HG02610 (cell line): Measurements from ENCODE around the gene ABCA3.
A peak's percentile ranks its signal among the peaks of the same experiment; 100 is the strongest.
"Not testable (repeated sequence)": the region's sequence is repeated elsewhere in the genome, so short reads cannot be mapped to it uniquely, and the experiment has no call there.

Source experiments
- ATAC-seq: cut with Tn5 transposase; IDR thresholded peaks from one replicate; pipeline ENCODE4 v1.9.1; 2021; ENCODE audit warnings: mild to moderate bottlenecking, moderate library complexity; ENCODE audit not compliant: unreplicated experiment

ABCA3 gene

DNA sequence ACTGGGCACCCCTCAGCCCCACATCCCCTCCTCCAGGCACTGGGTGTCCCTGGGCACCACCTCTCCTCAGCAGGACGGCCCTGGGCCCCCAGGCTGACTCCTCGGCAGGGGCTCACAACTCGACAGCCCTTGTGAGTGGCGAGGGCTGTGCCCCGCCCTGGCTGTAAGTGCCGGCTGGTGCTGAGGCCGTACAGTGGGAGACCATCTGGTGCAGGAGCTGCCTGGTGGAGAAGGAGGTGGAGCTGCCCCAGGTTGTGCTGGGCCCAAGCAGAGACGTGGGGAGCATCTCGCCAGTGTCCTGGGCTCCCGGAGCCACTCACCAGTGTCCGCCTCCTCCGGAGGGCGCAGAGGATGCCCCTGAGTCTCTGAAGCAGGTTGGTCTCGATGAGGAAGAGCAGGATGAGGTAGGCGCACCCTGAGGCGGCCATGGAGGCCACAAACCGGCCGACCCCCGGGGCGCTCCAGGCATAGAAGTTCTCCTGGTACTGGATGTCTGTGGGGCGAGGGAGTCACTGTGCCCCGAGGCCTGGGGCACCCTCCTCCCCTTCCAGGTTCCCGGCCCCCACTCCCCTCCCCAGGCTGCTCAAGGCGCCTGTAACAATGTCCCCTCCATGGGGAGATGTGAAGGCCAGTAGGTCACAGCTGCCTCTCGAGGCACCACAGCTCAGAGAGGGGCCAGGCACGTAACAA lies 57.5 kb downstream of the ABCA3 start:
- ATAC-seq, result no peak

DNA sequence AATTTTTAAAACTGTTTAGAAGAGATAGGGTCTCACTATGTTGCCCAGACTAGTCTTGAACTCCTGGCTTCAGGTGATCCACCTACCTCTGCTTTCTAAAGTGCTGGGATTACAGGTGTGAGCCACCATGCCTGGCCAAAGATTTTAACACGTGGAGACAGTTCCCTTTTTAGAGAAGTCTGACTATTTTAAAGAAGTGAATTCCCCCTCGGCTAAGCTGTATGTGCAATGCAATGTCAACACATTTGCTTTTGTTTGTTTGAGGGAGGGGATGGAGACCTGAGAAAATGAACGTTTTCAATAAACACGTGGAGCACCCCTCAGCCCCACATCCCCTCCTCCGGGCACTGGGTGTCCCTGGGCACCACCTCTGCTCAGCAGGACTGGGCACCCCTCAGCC lies 58.3 kb downstream of the ABCA3 start:
- no peak for ATAC-seq

DNA sequence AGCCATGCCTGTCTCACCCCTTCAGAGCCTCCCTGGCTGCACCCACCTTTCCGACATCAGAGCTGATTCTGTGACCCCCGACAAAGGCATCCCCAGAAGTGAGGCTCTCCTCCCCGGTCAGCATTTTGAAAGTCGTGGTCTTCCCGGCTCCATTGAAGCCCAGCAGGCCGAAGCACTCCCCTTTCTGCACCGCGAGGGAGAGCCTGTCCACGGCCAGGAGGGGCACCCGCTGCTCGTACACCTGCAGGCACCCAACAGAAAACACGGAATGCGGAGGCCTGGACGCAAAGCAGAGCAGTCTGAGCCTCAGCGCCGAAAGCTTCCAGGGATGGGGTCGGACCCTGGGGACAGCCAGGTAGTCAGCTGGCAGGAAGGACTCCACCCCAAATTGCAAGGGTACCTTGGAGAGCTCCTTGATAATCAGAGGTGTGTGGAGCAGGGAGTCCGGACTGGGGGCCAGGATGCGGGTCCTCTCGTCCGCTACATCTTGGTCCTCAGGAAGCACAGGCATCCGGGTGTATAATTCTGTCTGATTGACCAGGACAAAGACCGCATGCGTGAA lies 59.5 kb downstream of the ABCA3 start:
- ATAC-seq, result no peak

DNA sequence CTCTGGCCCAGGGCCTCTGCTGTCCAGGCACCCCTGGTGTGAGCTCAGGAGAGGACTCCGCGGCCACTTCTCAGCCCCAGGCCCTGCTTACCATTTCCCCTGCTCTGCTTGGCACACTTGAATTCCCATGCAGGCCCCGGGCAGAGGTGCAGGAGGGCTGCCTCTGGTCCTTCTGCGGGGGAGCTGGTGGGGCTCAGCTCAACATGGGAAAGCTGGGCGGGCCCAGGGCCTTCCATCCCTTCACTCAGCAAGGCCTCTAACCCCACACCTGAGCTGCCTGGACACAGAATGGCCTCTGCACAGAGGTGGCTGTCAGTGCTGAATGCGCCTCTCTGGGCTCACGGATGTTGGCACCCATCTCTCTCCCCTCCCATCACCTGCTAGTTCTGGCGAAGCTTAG lies 60.1 kb downstream of the ABCA3 start:
- no peak for ATAC-seq

DNA sequence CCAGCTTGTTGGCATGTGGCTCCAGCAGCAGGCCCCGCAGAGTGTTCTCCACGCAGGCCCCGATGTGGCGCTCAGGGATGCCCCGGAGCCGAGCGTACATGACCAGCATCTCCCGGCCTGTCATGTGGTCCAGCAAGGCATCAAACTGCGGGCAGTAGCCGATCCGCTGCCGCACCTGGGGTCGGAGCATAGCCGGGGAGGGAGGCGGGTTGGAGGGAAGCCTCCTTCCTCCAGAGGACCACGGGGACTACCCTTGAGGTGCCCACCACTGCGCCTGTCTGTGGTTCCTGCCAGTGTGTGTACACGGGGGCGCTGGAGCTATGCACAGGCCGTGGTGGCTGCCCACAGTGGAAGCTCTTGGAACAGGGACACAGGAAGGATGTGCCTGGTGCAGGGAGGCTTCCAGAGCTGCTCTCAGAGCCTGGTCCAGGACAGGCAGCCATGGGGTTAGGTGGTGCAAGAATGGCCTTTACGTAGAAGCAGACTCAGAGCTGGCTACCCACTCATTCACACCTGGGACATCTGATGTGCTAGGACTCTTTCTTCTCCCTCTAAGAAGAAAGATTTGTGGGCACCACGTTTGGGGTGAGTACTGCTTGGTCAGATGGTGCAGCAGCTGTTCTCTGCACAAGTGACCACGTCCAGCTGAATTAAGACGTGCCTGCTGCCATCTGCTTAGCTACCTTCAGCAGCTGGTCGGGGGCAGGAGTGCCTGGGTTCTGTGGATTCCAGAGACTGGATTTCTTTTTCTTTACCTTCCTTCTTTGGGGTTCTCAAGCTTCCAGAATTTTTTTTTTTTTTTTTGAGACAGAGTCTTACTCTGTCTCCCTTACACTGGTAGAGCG lies 61.4 kb downstream of the ABCA3 start:
- no peak for ATAC-seq

DNA sequence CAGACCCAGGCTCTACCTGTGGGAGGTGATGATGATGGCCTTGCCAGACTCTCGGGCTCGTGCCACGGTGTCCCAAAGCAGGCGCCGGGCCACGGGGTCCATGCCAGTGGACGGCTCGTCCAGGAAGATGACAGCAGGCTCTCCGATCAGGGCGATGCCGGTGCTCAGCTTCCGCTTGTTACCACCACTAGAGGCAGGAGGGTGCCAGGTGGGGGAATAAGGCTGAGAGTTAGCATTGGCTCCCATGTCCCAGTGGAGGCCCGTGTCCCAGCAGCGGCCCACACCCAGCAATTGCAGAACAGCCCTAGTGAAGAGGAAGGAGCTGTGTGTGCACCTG lies 62.3 kb downstream of the ABCA3 start:
- no peak for ATAC-seq

DNA sequence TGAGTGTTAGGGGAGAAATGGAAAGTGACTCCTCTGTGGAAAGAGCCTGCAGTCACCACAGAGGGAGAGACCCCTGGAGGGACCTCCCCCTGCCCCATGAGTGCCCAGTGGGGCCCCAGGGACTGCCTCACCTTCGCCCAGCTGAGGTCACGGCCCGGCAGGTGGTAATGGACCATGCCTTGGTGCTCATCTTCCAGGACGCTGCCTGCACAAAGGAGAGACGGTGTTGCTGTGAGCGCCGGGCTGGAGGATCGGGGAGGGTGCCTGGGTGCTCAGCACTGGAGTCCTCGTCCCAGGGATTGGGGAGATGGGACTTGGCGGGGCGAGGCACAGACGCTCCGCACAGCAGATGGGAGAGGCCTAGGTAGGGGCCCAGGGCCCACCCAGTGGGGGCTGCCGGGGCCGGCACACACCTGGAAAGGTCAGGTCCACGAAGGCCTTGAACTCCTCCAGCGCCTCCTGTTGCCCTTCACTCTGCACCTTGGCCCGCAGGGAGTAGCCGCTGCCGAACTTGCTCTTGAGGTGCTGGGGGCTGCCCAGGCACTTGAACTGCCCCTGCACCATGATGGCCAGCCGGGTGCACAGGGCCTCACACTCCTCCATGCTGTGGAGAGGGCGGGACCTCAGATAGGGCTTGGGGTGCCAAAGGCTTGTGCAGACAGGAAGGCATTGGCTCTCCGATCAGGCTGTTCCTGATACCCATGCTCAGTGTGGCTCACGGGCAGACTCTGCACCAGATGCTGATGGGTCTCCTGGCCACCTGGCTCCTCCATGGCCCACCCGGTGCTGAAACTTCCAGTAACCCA lies 62.9 kb downstream of the ABCA3 start:
- no peak for ATAC-seq

DNA sequence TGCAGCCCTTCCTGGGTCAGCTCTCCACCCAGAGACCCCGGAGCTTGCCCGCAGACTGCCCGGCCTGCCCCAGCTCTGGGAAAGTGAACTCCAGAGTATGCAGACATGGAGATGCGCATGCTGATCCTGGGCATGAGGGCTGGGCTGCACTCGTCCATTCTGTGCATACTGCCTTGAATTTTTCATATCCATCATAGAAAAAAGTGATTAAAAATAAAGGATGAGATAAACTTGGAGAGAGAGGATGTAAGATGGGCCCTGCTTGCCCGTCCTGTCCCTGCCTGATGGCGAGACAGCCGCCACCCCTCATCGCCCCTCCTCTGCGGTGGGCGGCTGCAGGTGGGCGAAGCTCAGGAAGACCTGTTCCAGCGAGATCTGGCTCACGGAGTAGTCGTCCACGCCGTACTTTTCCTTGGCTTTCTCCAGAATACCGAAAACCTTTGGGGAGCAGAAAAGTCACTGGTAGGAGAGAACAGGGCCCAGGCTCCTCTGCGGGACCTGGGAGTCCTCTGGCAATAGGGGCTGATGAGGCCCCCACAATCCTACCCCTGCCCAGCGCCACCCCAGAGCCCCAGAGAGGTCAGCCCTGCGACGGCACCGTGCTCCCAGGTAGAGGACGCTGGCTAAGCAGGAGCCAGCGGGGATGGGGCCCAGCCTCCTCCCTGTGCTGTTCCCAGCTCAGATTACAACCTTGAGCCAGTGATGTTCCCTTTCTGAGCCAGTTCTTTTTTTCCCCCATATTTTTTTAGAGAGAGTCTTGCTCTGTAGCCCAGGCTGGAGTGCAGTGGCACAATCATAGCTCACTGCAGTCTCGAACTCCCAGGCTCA lies 63.9 kb downstream of the ABCA3 start:
- no peak for ATAC-seq

DNA sequence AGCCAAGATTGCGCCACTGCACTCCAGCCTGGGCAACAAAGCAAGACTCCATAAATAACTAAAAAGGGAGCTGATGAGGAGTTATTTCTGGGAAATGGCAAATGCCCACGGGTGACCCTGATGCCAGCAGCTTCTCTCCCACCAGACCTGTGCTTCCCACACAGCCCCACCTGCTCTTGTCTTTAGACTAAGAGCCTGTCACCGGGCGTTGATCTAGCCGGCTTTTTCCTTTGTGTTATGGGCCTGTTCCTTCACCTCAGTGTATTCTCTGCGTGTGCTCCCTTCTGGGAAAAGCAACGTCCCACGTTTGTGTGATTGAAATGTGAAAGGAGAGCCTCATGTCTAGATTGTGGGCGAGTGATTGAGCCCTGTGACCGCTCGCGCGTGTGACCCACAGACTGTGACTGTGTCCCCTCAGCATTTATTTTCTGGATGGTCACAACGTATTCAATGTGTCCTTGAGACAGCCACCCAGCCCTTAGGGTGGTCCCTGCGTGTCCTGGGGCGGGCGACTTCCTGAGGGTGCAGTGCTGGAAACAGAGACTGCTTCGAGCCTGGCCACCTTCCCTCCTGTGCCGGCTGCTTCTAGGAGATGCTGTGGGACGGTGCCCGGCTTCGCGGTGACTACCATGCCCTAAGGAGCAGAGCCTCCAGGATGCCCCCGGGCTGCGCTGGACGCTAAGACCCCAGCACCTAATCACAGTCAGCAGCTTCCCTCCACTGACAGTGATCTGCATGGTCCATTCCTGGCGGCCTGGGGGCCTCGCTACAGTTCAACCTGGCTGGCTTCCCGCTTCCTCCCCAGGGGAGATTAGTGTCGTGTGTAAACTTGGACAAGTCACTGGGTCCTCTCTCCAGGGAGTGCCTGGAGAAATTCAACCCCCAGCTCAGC lies 64.8 kb downstream of the ABCA3 start:
- ATAC-seq, result no peak

DNA sequence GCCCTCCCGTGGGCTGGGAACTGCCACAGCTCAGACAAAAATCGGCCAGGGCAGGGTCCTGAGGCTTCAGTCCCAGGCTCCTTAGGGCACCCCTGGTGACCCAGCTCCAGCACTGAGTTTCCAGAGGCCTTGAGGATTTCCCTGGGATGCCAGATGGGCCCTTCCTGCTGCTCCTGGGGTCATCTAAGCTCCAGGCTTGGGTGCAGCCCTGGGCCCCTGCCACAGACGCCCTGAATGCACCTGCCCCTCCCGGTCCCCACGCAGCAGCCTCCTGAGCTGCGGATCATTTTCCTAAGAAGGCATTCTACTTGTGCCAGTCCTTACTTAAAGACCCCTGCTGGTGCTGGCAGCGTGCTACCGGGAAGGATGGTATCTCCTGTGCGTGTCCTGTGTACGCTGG lies 66.6 kb downstream of the ABCA3 start:
- no peak for ATAC-seq

DNA sequence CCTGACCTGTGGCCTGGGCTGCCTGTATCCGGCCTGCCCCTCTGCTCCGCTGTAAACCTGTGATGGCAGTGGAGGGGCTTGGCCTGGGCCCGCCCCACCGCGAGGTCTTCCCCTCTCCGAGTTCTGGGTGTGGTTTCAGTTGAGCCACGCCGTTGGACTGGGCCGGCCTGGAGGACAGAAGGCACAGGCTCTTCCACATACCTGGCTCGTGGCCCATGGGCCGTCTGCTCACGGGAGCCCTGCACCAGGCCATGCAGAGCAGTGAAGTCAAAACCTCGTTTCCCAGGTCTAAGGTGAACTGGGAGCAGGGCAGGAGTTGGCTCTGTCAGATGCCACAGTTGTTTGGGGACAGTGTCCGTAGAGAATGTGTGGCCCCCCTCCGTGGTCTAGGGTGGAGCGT lies 67.0 kb downstream of the ABCA3 start:
- no peak for ATAC-seq

DNA sequence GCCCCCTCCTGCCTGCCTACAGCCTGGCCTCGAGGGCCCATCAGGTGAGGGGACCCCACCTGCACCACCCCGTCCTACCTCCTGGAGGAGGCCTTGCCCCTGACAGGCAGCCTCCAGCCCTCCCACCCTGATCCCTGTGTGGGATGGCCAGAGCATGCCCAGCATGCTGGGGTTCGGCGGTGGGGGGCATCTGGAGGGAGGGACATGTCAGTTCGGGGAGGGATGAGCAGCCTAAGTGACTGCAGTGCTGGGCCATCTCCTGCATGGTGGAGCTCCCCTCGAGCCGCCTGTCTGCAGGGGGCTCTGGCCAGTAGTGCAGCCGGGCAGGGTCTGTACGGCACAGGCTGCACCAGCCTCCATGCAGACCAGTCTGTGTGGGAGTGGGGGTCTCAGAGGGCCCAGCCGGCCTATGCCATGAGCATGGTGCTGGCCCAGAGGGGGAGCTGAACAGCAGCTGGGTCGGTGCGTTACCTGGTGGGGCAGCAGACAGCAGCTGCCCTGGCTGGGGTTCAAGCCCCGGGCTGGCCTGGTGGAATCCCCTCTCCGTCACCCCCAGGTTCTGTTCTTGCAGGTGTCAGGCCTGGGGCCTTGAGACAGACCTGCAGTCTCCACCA lies 68.6 kb downstream of the ABCA3 start:
- no peak for ATAC-seq

DNA sequence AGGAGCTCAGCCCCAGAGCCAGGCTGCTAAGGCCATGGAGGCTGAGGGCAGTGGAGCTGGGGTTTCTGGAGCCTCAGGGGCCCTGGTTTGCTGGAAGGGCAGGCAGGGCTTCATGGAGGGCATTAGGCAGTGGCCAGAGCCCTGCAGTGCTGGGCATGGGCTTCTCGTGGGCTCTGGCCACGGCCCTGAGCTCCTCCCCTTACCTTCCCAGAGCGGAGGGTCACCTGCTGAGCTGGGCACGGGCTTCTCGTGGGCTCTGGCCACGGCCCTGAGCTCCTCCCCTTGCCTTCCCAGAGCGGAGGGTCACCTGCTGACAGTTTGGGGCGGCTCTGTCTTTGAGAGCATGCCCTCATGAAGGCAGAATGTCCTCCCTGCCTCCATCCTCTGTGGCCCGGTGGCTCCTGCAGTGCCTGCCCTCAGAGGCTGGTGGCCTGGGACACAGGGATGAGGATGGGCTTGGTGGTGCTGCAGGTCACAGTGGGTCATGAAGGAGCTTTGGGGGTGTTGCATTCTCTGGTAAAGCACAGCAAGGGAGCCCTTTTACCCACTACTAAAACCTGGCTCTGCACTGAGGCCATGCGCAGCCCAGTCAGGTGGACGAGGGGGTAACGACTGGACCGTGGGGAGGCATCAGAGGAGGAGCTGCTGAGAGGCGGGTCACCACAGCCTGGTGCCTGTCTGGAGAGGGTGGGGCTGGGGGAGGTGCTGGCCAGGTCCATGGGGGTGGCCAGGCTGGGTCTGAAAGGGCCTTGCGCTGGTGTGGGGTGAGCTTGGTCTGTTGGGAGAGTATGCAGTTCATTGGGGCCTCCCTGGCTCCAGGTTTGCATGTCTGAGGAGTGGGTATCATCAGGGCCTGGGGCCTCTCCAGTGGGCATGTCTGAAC lies 69.7 kb downstream of the ABCA3 start:
- ATAC-seq, result no peak

DNA sequence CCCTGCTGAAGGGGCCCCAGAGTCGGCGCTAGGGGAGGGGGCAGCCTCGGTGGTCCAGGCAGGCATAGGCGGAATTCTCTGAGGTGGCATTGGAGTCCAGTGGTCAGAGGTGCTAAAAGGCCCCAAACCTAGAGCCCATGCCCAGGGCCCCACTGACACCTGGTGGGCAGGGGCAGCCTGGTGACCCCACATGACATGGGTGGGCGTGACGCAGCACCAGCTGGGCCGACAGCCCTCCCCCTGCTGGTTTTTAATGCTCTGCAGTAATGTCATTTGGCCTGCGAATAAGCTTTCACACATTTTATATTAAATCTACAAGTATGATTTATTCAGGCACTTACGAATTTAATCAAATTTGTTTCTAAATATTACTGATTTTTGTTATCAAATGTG lies 70.5 kb downstream of the ABCA3 start:
- ATAC-seq, result no peak

DNA sequence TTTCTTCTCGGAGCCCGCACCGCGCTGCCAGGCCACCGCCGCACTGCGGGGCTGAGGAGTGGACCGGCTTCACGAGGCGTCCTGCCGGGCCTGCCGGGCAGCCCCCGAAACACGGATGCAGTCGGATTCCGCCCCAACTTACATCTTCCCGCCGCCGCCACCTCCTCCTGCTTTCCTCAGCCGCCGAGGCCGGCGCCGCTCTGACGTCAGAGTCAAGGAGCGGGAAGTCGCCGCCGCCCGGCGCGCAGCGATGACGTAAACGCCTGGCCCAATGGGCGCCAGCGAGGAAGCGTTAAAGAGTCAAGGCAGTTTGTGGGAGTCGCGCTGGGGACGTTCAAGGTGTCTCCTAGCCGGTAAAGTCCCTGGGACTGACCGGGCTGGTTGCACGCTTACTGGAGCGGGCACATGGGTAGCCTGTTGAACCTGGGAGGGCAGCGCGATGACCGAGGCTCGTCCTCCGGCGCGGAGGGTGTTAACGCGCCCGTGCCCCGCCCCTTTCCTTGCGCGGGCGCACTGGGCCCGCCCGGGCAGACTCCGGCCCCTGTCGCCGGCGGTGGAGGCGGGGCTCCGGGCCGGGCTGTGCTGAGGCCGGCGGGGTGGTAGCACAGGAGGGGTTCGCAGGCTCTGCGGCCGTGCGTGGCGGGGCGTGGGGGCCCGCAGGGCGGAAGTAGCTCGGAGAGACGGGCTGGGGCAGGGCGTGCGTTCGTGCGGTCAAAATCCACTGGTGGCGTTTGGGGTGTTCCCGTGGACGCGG lies 72.4 kb downstream of the ABCA3 start, which contains the start of gene RNPS1:
RNPS1 (minus strand) TSS at position 214 of the 754 bp plus-strand sequence. CDS start 3,483 bp downstream, outside the sequence.
- ATAC-seq, result peak; percentile 70

DNA sequence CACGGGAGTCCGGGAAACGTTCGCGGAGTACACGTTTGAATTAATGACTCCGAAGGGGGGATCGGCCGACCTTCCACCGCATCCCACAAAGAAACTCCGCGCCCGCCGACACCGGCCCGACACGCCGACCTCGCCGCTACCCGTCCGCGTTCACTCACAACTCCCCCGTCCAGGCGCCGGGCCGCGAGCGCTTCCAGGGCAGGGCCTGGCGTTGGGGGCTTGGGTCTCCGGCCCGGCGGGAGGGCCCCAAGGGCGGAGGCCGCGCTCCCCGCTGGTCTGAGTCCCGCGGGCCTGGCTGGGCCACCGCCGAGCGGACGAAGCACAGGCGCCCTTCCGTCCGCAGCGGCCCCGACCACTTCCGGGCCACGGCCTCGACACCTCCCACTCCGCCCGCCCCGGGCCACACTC lies 73.0 kb downstream of the ABCA3 start:
- ATAC-seq, result peak; percentile 44

DNA sequence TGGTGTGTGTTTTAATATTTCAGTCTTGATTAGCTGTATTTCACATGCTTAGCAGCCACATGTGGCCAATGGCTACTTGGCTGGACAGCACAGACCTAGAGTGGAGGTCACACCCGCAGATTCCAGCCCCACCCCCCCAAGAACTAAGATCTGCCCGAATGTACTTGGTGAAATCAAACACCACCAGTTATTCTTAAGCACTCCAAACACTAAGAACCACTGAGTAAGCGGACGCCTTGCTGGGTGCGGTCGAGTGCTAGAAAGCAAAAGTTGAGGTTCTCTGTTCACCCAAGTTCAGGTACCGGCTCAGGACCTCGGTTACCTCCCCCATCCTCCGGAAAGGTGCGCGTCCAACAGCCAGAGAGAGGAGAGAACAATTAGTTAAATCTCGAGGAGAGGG lies 73.6 kb downstream of the ABCA3 start:
- ATAC-seq, result not testable (repeated sequence)
